CD4-positive, alpha-beta T cell treated with Interleukin-6 for 4 hours (primary cell): Measurements from ENCODE around the gene MAPKAP1.
"Not testable (repeated sequence)": the region's sequence is repeated elsewhere in the genome, so short reads cannot be mapped to it uniquely, and the experiment has no call there.

Experiments
- DNase-seq: peaks from one replicate; pipeline ENCODE4 v3.0.0-alpha.2; 2020; ENCODE audit warnings: mixed read lengths

The MAPKAP1 gene

GRCh38 chr9:125406810-125407087 is 300.3 kb downstream of the MAPKAP1 start:
- DNase-seq = no peak

- DNase-seq = no peak
Observed at GRCh38 chr9:125405938-125406809, 300.8 kb downstream of the MAPKAP1 start.

GRCh38 chr9:125404733-125405132 is 302.3 kb downstream of the MAPKAP1 start:
- DNase-seq = no peak

- no peak for DNase-seq
Observed at GRCh38 chr9:125400725-125401716, 306.0 kb downstream of the MAPKAP1 start.

DNA sequence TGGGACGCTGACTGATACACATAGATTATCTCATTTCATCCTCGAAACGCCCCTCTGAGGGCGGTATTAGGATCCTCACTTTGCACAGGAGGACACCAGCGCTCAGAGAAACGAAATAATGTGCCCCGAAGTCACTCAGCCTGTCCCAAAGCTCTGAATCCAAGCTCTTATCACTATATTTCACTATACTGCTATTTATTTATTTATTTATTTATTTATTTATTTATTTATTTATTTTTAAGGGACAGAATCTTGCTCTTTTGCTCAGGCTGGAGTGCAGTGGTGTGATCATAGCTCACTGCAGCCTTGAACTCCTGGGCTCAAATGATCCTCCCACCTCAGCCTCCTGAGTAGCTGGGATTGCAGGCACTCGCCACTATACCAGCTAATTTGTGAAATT is 306.8 kb downstream of the MAPKAP1 start:
- not testable (repeated sequence) for DNase-seq

DNA sequence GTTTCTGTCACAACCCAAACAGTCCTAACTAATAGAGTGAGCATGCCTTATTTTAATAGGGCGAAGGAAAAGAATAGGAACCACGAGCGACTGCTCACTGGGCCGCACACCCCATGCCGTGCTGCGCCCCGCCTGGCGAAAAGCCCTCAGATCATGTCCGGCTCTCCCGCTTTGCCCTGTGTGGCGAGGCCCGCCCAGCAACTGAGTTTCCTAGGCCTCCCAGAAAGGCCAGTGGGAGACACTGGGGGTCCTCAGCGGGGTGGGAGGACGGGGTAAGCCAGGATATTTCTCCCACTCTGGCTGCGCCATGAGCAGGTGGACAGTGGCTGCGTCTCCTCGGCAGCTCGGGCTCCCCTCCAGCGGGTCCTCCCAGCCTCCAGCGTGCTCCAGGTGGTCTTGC is 307.3 kb downstream of the MAPKAP1 start:
- DNase-seq = no peak

GRCh38 chr9:125399165-125399564 is 307.8 kb downstream of the MAPKAP1 start:
- no peak for DNase-seq

- no peak for DNase-seq
Observed at GRCh38 chr9:125398243-125398642, 308.8 kb downstream of the MAPKAP1 start.

GRCh38 chr9:125397736-125398135 is 309.3 kb downstream of the MAPKAP1 start:
- no peak for DNase-seq

DNA sequence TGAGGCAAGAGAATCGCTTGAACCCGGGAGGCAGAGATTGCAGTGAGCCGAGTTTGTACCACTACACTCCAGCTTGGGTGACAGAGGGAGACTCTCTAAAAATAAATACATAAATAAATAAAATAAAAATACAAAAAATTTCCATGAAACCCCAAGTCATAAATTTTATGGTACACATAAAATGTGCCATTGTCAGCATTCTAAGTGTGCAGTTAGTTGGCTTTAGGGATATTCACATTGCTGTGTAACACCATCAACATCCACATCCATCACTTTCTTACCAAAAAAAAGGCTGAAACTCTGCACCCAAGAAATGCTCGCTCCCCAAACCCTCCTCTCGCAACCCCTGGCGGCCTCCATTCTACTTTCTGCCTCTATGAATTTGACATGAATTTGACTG is 310.2 kb downstream of the MAPKAP1 start:
- DNase-seq = no peak

- DNase-seq = no peak
Observed at GRCh38 chr9:125393426-125393825, 313.6 kb downstream of the MAPKAP1 start.

DNA sequence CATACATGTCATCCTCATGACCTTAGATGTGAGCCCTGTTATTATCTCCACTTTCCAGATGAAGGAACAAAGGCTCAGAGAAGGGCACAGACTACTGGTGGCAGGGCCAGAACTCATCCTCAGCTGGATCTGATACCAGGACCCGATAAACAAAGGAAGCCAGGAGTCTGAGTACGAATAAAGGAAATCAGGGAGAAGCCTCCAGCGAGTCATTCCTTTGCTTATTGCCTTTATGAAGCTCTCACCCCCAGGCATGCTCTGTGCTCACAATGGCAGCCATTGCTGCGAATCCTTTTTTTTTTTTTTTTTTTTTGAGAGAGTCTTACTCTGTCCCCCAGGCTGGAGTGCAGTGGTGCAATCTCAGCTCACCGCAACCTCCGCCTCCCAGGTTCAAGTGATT is 315.3 kb downstream of the MAPKAP1 start:
- no peak for DNase-seq

GRCh38 chr9:125388978-125389377 is 318.0 kb downstream of the MAPKAP1 start:
- DNase-seq = no peak

DNA sequence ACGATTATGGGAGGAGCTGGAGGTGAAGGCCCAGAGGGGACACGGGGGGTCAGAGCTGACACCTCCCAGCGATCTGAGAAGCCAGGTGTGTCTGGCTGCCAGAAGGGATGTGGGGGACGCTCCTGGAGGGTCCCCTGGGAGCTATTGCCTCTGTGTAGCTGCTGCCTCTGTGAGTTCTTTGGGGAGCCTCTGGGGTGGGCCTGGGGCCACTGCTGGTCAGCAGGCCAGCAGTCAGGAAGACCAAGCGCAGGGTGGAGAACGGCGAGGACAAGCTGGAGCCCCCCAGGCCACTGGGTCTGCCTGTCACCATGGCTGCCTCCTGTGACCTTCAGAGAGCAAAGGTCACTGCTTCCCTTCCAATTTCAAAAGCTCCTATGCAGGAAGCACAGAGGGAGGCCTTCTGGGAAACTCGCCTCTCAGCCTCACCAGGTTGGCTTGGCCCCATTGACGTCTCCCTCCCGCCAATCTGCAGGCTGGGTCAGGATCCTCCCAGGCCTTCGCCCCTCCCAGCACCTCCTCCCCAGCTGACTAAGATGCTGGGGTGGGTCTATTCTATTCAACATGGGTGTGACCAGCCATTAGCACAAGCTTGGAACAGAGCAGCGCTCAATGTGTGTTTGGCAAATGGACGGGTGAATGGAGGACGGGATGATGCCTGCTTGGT is 319.0 kb downstream of the MAPKAP1 start:
- no peak for DNase-seq
